ENCODE data around the gene ADAD1. TPM values are rescaled to one million over a fixed set of nuclear protein-coding genes. Genes with fewer than 3 reads are reported as not detected.

The ADAD1 gene
- total and polyA plus RNA-seq, 2 of the 4 experiments (the other 2 are of a cell fraction), result not detected

DNA sequence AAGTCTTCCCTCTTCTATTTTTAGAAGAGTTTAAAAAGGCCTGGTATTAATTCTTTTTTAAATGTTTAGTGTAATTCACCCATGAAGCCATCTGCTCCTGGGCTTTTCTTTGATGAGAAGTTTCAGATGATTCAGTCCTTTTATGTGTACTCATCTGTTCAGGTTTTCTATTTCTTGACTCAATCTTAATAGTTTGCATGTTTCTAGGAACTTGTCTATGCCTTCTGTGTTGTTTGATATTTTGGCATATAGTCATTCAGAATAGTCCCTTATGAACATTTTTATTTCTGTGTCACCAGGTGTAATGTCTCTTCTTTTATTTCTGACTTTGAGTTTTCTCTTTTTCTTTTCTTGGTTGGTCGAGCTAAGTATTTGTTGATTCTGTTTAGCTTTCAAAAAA is 97.9 kb downstream of the ADAD1 start:
- DNase-seq (no peak), ATAC-seq (ENCODE audit: low read depth) (no peak)
- Histone ChIP-seq H2BK20ac (ENCODE audit: low read depth, low read length) (no peak overlapping the region), H3K4me2 (ENCODE audit: low read depth, low read length) (no peak overlapping the region), H3K4me3 (ENCODE audit: insufficient read depth, low read depth, low read length) (no peak overlapping the region), H3K56ac (ENCODE audit: extremely low read depth, insufficient read depth, low read length) (no peak overlapping the region), H2AK5ac (ENCODE audit: low read depth, low read length) (no peak overlapping the region), H2BK5ac (ENCODE audit: low read depth, low read length, poor library complexity, severe bottlenecking) (no peak overlapping the region), H4K20me1 (ENCODE audit: insufficient read depth, low read length) (no peaks in the 10 kb centered on the region), H3K9ac (ENCODE audit: low read depth, low read length) (no peak overlapping the region), H3K4ac (ENCODE audit: low read depth, low read length) (no peak overlapping the region), H2AFZ (replicated peaks; ENCODE audit: low read length, poor library complexity) (no peak overlapping the region), H3K9me3 (ENCODE audit: control insufficient read depth, insufficient read depth, low read length) (no peaks in the 10 kb centered on the region), H3K27ac (ENCODE audit: insufficient read depth, low read length) (no peak overlapping the region), H3K4me1 (ENCODE audit: control insufficient read depth, insufficient read depth, low read length) (no peaks in the 10 kb centered on the region), H4K91ac (ENCODE audit: insufficient read depth, low read depth, low read length) (no peak overlapping the region), H3K27me3 (ENCODE audit: control insufficient read depth, insufficient read depth, low read length) (no peaks in the 10 kb centered on the region; the same call in 1 of the 2 replicates), H4K8ac (ENCODE audit: low read depth in 2 of 2, low read length in 2 of 2) (no peak overlapping the region), H4K5ac (ENCODE audit: low read depth, low read length) (no peak overlapping the region), H2BK15ac (ENCODE audit: low read depth, low read length) (no peak overlapping the region), H3K14ac (replicated peaks; ENCODE audit: low read depth, low read length) (no peak overlapping the region), H3K9me1 (ENCODE audit: insufficient read depth, low read length) (no peaks in the 10 kb centered on the region), H3K79me1 (ENCODE audit: low read depth in 1 of 2, low read length in 2 of 2) (no peaks in the 10 kb centered on the region), H2AK9ac (replicated peaks; ENCODE audit: low read depth, low read length, poor library complexity) (no peak overlapping the region), H3K36me3 (ENCODE audit: control insufficient read depth, insufficient read depth, low read length) (no peaks in the 10 kb centered on the region), H3K18ac (ENCODE audit: low read depth, low read length) (no peak overlapping the region), H3K23ac (ENCODE audit: low read depth, low read length) (no peak overlapping the region), H2BK120ac (ENCODE audit: low read depth, low read length) (no peak overlapping the region)
- no TSS peak for BruUV-seq (replicated peaks)
- intact Hi-C loops (cut with micrococcal nuclease), result no loop called here
- ChIA-PET POLR2A (ENCODE audit: unreplicated experiment) (no interaction called here), CTCF (no interaction called here)
- no CpG with 5 or more reads among the region's 1 CpG for WGBS, 2 experiments (ENCODE audit: extremely low coverage in 2 of 2, insufficient read length in 1 of 2)
- no peak for TF ChIP-seq CHD1 (IDR thresholded peaks at IDR 0.05; ENCODE audit: low read depth, low read length)
- no peak for TF ChIP-seq USF2 (IDR thresholded peaks at IDR 0.05; ENCODE audit: low read depth, low read length)
- no peak for TF ChIP-seq RFX5 (IDR thresholded peaks at IDR 0.05; ENCODE audit: low read depth, low read length)
- TF ChIP-seq ELK1 (IDR thresholded peaks at IDR 0.05; ENCODE audit: borderline replicate concordance, low read depth, low read length), result no peak
- no peak for TF ChIP-seq SMC3 (IDR thresholded peaks at IDR 0.05; ENCODE audit: low read depth, low read length)
- TF ChIP-seq POLR2A (IDR thresholded peaks at IDR 0.05; ENCODE audit: low read depth, low read length), result no peak
- no peak for TF ChIP-seq NFE2L2 (IDR thresholded peaks at IDR 0.05; ENCODE audit: low read depth, low read length)
- TF ChIP-seq, protein P1, sequence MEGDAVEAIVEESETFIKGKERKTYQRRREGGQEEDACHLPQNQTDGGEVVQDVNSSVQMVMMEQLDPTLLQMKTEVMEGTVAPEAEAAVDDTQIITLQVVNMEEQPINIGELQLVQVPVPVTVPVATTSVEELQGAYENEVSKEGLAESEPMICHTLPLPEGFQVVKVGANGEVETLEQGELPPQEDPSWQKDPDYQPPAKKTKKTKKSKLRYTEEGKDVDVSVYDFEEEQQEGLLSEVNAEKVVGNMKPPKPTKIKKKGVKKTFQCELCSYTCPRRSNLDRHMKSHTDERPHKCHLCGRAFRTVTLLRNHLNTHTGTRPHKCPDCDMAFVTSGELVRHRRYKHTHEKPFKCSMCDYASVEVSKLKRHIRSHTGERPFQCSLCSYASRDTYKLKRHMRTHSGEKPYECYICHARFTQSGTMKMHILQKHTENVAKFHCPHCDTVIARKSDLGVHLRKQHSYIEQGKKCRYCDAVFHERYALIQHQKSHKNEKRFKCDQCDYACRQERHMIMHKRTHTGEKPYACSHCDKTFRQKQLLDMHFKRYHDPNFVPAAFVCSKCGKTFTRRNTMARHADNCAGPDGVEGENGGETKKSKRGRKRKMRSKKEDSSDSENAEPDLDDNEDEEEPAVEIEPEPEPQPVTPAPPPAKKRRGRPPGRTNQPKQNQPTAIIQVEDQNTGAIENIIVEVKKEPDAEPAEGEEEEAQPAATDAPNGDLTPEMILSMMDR (conservative IDR thresholded peaks at IDR 0.05; ENCODE audit: low read depth, low read length), result no peak
- no peak for TF ChIP-seq RCOR1 (IDR thresholded peaks at IDR 0.05; ENCODE audit: insufficient replicate concordance, low read length)
- no peak for TF ChIP-seq FOS (IDR thresholded peaks at IDR 0.05; ENCODE audit: low read depth, low read length)
- no peak for TF ChIP-seq CEBPB (IDR thresholded peaks at IDR 0.05; ENCODE audit: low read depth, low read length)
- no peak for TF ChIP-seq RAD21 (IDR thresholded peaks at IDR 0.05; ENCODE audit: low read length)
- TF ChIP-seq BHLHE40 (IDR thresholded peaks at IDR 0.05; ENCODE audit: low read depth, low read length), result no peak
- no peak for TF ChIP-seq MAZ (IDR thresholded peaks at IDR 0.05; ENCODE audit: borderline replicate concordance, low read depth, low read length)
- TF ChIP-seq MXI1 (IDR thresholded peaks at IDR 0.05; ENCODE audit: borderline replicate concordance, low read depth, low read length), result no peak
- TF ChIP-seq MAFK (IDR thresholded peaks at IDR 0.05; ENCODE audit: low read depth, low read length), result no peak
- dilution Hi-C loops (cut with HindIII; ENCODE audit: low sequenced_read_pairs, unreplicated experiment), result no loop called here
- in situ Hi-C loops (cut with MboI; ENCODE audit: low sequenced_read_pairs), result no loop called here
